Gastrocnemius medialis (tissue), 4 donors: ENCODE results near the gene DOCK8.

ENCODE experiments used
- CTCF ChIP-seq, 5 experiments: fragments of 450-650 bp in 3 of 5; fragments of 200-600 bp in 2 of 5; sonication (generic) in 2 of 5; IDR thresholded peaks in 4 of 5; conservative IDR thresholded peaks in 1 of 5; 1 replicate in 4 of 5; 2 replicates in 1 of 5; pipeline ENCODE4 v1.5.1; 2016 to 2019; ENCODE audit warnings: antibody characterized with exemption in 5 of 5, mild to moderate bottlenecking in 3 of 5, moderate library complexity in 3 of 5
- POLR2A ChIP-seq, 2 donors: fragments of 450-650 bp; IDR thresholded peaks; one replicate each; pipeline ENCODE4 v1.6.1; 2017; ENCODE audit warnings: antibody characterized with exemption in 2 of 2, mild to moderate bottlenecking in 2 of 2, moderate library complexity in 2 of 2

DNA sequence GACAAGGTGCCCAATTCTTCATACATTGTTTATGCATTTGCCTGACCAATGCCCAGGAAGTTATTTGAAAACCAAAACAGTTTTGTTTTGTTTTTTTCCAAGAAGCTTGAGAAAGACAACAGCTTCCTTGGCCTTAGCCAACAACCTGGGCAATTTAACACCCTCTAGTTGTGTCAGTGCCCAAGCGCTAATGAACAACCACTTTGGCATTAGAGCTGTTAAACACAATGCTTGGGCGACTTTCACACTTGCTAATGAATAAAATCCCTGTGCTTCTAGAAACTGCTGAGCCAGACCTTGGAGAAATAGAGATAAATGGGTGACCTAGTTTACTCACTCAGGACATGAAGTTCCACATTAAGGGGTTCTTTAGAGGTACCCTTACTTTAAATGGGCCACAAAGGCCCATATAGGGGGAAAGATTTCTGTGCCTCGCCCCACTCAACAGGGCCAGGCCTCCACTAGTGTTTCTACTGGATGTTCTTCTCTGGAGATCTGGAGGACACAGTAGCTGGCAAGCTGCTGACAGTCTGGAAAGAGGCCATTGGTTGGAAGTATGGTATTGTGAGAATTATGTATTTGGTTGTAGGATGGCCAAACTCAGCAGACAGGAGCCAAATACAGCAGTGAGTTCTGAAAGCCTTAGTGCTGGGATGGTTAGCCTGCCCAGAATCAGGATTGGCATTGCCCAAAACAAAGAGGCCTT lies 179.8 kb downstream of the DOCK8 start:
- no peak for TF ChIP-seq CTCF (IDR thresholded peaks at IDR 0.05 in 4 of 5, conservative IDR thresholded peaks at IDR 0.05 in 1 of 5)
- TF ChIP-seq POLR2A (IDR thresholded peaks at IDR 0.05): no peak
